Ishikawa (cell line): Measurements from ENCODE around the gene GPR146.

Experiments
- CEBPB ChIP-seq: IDR thresholded peaks from 2 replicates; pipeline ENCODE4 v1.6.1; 2012
- CREB1 ChIP-seq: IDR thresholded peaks from 2 replicates; pipeline ENCODE4 v1.6.1; 2012; ENCODE audit warnings: low read depth
- EGR1 ChIP-seq: IDR thresholded peaks from 2 replicates; pipeline ENCODE4 v1.6.1; 2012
- EP300 ChIP-seq: IDR thresholded peaks from 2 replicates; pipeline ENCODE4 v1.6.1; 2012; ENCODE audit warnings: borderline replicate concordance
- FOXM1 ChIP-seq: IDR thresholded peaks from 2 replicates; pipeline ENCODE4 v1.6.1; 2012; ENCODE audit warnings: low read depth, borderline replicate concordance
- NFIC ChIP-seq: IDR thresholded peaks from 2 replicates; pipeline ENCODE4 v1.6.1; 2012
- RAD21 ChIP-seq: IDR thresholded peaks from 2 replicates; pipeline ENCODE4 v1.6.1; 2012; ENCODE audit warnings: low read depth
- TAF1 ChIP-seq: IDR thresholded peaks from 2 replicates; pipeline ENCODE4 v1.6.1; 2012; ENCODE audit warnings: low read depth, mild to moderate bottlenecking
- TCF12 ChIP-seq: IDR thresholded peaks from 2 replicates; pipeline ENCODE4 v1.6.1; 2012; ENCODE audit warnings: low read depth
- TEAD4 ChIP-seq: IDR thresholded peaks from 2 replicates; pipeline ENCODE4 v1.6.1; 2012
- YY1 ChIP-seq: IDR thresholded peaks from 2 replicates; pipeline ENCODE4 v1.6.1; 2012; ENCODE audit warnings: low read depth
- ZBTB7A ChIP-seq: IDR thresholded peaks from 2 replicates; pipeline ENCODE4 v1.6.1; 2012; ENCODE audit warnings: low read depth
- TF ChIP-seq, protein P1 (sequence below): IDR thresholded peaks from 2 replicates; pipeline ENCODE4 v1.6.1; 2012
- TF ChIP-seq, protein P2 (sequence below): IDR thresholded peaks from 2 replicates; pipeline ENCODE4 v1.6.1; 2012
- TF ChIP-seq, protein P3 (sequence below): IDR thresholded peaks from 2 replicates; pipeline ENCODE4 v1.6.1; 2012; ENCODE audit warnings: low read depth, mild to moderate bottlenecking

The GPR146 gene

DNA sequence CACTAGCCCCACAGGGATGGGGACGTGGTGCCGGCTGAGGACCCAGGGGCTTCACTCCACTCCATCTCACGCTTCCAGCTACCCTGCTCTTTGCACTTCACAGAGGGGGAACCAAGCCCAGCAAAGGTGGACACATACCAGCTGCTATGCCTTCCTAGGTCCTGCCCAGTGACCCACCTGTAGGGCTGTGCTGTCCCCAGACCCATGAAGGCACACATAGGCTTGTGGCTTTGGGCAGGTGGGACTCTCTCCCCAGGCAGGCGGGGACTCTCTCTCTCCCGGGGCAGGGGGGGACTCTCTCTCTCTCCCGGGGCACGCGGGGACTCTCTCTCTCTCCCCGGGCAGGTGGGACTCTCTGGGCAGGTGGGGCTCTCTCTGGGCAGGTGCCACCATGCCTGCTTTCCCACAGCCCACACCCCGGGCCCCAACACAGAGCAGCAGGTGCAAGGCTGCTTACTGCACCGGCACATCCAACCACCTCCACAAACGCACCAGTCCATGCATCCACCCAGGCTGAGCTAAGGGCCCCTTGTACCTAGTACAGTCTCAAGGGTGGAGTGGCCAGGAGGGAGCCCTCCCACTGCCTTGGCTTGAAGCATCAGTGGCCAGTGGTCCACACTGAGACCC is 13.8 kb upstream of the GPR146 start:
- no peak for TF ChIP-seq EGR1
- TF ChIP-seq TCF12: no peak
- no peak for TF ChIP-seq CEBPB
- no peak for TF ChIP-seq ZBTB7A
- TF ChIP-seq RAD21: no peak
- no peak for TF ChIP-seq TAF1
- no peak for TF ChIP-seq NFIC
- TF ChIP-seq, protein P1, sequence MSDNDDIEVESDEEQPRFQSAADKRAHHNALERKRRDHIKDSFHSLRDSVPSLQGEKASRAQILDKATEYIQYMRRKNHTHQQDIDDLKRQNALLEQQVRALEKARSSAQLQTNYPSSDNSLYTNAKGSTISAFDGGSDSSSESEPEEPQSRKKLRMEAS: no peak

DNA sequence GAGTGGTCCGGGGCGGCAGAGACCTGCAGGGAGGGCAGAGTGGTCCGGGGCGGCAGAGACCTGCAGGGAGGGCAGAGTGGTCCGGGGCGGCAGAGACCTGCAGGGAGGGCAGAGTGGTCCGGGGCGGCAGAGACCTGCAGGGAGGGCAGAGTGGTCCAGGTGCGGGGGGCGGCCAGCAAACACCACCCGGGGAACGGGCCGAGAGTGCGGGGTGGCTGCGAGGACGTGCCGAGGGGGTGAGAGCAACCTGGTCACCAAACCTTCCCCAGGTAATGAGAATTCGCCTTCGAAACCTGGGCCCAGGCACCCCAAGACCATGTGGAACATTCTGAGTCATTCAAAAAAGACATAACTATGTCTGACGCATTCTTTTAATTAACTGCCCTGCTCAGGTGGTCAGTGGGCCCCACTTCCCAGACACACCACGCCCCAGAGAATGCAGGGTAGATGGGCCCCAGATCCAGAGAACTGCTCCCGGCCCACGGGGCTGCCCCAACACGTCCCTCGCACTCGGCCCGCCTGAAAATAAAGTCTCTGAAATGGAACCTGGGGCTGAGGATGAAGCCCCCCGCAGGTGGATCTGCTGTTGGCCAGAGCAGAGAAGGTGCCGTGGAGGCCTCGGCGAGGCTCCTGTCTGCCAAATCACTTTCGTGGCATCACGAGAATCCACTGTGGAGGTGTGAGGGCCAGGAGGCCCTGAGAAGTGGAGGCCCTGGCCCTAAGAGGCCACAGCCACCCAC is 12.5 kb upstream of the GPR146 start:
- TF ChIP-seq CREB1: no peak
- no peak for TF ChIP-seq RAD21
- TF ChIP-seq EP300: no peak
- TF ChIP-seq, protein P2, sequence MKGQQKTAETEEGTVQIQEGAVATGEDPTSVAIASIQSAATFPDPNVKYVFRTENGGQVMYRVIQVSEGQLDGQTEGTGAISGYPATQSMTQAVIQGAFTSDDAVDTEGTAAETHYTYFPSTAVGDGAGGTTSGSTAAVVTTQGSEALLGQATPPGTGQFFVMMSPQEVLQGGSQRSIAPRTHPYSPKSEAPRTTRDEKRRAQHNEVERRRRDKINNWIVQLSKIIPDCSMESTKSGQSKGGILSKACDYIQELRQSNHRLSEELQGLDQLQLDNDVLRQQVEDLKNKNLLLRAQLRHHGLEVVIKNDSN: no peak
- no peak for TF ChIP-seq NFIC
- TF ChIP-seq YY1: no peak
- no peak for TF ChIP-seq TAF1
- TF ChIP-seq, protein P3, sequence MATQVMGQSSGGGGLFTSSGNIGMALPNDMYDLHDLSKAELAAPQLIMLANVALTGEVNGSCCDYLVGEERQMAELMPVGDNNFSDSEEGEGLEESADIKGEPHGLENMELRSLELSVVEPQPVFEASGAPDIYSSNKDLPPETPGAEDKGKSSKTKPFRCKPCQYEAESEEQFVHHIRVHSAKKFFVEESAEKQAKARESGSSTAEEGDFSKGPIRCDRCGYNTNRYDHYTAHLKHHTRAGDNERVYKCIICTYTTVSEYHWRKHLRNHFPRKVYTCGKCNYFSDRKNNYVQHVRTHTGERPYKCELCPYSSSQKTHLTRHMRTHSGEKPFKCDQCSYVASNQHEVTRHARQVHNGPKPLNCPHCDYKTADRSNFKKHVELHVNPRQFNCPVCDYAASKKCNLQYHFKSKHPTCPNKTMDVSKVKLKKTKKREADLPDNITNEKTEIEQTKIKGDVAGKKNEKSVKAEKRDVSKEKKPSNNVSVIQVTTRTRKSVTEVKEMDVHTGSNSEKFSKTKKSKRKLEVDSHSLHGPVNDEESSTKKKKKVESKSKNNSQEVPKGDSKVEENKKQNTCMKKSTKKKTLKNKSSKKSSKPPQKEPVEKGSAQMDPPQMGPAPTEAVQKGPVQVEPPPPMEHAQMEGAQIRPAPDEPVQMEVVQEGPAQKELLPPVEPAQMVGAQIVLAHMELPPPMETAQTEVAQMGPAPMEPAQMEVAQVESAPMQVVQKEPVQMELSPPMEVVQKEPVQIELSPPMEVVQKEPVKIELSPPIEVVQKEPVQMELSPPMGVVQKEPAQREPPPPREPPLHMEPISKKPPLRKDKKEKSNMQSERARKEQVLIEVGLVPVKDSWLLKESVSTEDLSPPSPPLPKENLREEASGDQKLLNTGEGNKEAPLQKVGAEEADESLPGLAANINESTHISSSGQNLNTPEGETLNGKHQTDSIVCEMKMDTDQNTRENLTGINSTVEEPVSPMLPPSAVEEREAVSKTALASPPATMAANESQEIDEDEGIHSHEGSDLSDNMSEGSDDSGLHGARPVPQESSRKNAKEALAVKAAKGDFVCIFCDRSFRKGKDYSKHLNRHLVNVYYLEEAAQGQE: no peak
- TF ChIP-seq TEAD4: no peak
- no peak for TF ChIP-seq ZBTB7A
- TF ChIP-seq TCF12: no peak
- no peak for TF ChIP-seq CEBPB
- no peak for TF ChIP-seq EGR1
- TF ChIP-seq FOXM1: no peak
- TF ChIP-seq, protein P1: no peak

DNA sequence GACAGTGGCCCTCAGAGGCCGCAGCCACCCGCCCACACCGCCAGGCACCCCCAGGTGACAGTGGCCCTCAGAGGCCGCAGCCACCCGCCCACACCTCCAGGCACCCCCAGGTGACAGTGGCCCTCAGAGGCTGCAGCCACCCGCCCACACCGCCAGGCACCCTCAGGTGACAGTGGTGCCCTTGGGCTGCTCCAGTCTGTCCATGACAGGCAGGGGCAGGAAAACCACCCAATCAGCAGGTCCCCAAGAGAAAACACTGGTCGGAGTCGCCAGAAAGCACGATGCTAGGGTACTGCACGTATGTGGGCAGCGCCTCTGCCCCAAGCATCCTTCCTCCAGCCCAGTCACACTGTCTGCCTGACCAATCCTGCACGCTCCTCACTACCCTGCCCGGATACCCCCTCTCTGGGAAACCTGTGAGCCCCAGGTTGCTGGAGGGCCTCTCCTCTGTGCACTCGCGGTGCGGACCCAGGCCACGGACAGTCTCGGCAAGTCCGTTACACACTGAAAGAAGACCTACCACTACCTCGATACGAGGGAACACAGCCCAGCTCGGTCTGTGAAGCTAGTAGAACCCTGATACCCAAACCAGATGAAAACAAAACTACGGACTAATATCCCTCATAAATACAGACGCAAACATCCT is 11.7 kb upstream of the GPR146 start:
- TF ChIP-seq TAF1: no peak
- no peak for TF ChIP-seq TCF12
- no peak for TF ChIP-seq CEBPB
- no peak for TF ChIP-seq EP300
- TF ChIP-seq, protein P2: no peak

DNA sequence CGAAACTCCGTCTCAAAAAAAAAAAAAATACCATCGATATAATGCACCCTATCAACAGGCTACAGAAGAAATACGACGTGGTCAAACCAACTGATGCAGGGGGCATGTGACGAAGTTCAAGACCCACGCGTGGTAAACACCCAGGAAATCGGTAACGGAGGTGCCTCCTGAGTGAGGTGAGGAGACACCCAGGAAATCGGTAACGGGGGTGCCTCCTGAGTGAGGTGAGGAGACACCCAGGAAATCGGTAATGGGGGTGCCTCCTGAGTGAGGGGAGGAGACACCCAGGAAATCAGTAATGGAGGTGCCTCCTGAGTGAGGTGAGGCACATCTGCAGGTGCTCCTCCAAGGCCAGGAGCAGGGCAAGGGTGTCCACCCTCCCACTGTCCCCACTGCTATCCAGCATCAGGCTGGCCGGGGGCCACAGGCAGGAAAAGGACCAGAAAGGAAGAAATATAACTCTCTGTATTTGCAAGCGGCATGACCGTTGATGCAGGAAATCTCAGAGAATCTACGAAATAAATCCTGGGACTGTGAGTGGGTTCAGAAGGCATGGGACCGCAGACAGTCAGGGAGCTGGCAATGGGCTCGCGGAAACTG is 10.7 kb upstream of the GPR146 start:
- TF ChIP-seq FOXM1: no peak
- TF ChIP-seq EP300: no peak
- TF ChIP-seq TCF12: no peak
- no peak for TF ChIP-seq TAF1
- TF ChIP-seq, protein P1: no peak
- TF ChIP-seq CEBPB: no peak
- no peak for TF ChIP-seq EGR1
- TF ChIP-seq YY1: no peak
- TF ChIP-seq ZBTB7A: no peak
- no peak for TF ChIP-seq RAD21
- TF ChIP-seq, protein P2: no peak
- TF ChIP-seq, protein P3: no peak
- no peak for TF ChIP-seq TEAD4
- no peak for TF ChIP-seq NFIC
- TF ChIP-seq CREB1: no peak

DNA sequence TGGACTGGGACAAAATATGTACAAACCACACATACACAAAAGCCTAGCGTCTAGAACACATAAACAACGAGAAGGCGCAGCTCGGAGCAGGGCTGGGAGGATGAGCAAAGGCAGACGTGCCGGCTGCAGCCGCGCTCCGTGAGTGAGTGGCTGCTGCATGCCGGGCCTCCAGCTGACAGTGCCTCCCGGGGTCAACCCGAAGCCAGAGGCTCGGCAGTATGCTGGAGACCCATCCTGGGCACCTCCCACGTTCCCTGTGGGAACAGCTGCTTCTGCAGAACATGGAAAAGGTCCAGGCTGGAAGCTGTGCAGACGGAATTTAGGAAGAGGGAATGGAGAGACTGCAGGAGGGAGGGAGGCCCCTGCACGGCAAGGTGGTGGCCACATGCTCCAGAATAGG is 3.6 kb upstream of the GPR146 start:
- TF ChIP-seq TAF1 (no peak), EP300 (no peak), RAD21 (no peak), CEBPB (no peak), EGR1 (no peak), ZBTB7A (no peak), FOXM1 (no peak), TCF12 (no peak), CREB1 (no peak), TEAD4 (no peak), NFIC (no peak), YY1 (no peak)
- TF ChIP-seq, protein P3: no peak
- TF ChIP-seq, protein P2: no peak
- TF ChIP-seq, protein P1: no peak
